Rectal smooth muscle tissue (tissue), 1 donor: Measurements from ENCODE around the gene SWAP70.
"Not testable (repeated sequence)": the region's sequence is repeated elsewhere in the genome, so short reads cannot be mapped to it uniquely, and the experiment has no call there.

ENCODE experiments used
- H3K27ac ChIP-seq: one replicate; pipeline ENCODE4 v1.7.0; 2013; ENCODE audit warnings: low read depth, low read length, inconsistent platforms
- H3K27me3 ChIP-seq: one replicate; pipeline ENCODE4 v1.7.0; 2013; ENCODE audit warnings: low read length; ENCODE audit not compliant: control insufficient read depth, insufficient read depth
- H3K36me3 ChIP-seq: one replicate; pipeline ENCODE4 v1.7.0; 2013; ENCODE audit warnings: low read length; ENCODE audit not compliant: control insufficient read depth, insufficient read depth
- H3K4me1 ChIP-seq: one replicate; pipeline ENCODE4 v1.7.0; 2013; ENCODE audit warnings: low read length; ENCODE audit not compliant: control insufficient read depth, insufficient read depth
- H3K4me3 ChIP-seq: one replicate; pipeline ENCODE4 v1.7.0; 2013; ENCODE audit warnings: low read length
- H3K9ac ChIP-seq: one replicate; pipeline ENCODE4 v1.7.0; 2013; ENCODE audit warnings: low read length

Gene SWAP70

GRCh38 chr11:9663699-9664275, at the start of gene SWAP70:
Gene SWAP70, plus strand, starts transcription at chr11:9664077. Its CDS starts 103 bp downstream, at chr11:9664180.
- Histone ChIP-seq H3K9ac (peak within 1 kb of the TSS; percentile 80), H3K4me1 (peaks cover 3% of the 10 kb centered on the region), H3K27me3 (no peaks in the 10 kb centered on the region), H3K27ac (peak within 1 kb of the TSS; percentile 90), H3K4me3 (peak within 1 kb of the TSS; percentile 97), H3K36me3 (no peaks in the 10 kb centered on the region)

- H3K9ac ChIP-seq, result no peak overlapping the region
- no peaks in the 10 kb centered on the region for H3K36me3 ChIP-seq
- no peaks in the 10 kb centered on the region for H3K27me3 ChIP-seq
- H3K4me1 ChIP-seq, result peaks cover 12% of the 10 kb centered on the region
- no peak overlapping the region for H3K4me3 ChIP-seq
- H3K27ac ChIP-seq, result no peak overlapping the region
Measured at GRCh38 chr11:9615031-9615451, 48.8 kb upstream of the SWAP70 start.

GRCh38 chr11:9616042-9616675, 47.7 kb upstream of the SWAP70 start:
- Histone ChIP-seq H3K27ac (no peak overlapping the region), H3K36me3 (no peaks in the 10 kb centered on the region), H3K4me1 (peaks cover 12% of the 10 kb centered on the region), H3K4me3 (no peak overlapping the region), H3K27me3 (no peaks in the 10 kb centered on the region), H3K9ac (no peak overlapping the region)

- Histone ChIP-seq H3K27ac (no peak overlapping the region), H3K36me3 (no peaks in the 10 kb centered on the region), H3K4me1 (peaks cover 12% of the 10 kb centered on the region), H3K27me3 (no peaks in the 10 kb centered on the region), H3K4me3 (no peak overlapping the region), H3K9ac (no peak overlapping the region)
Measured at GRCh38 chr11:9616858-9617257, 47.0 kb upstream of the SWAP70 start.

GRCh38 chr11:9617940-9618339, 45.9 kb upstream of the SWAP70 start:
- Histone ChIP-seq H3K27me3 (no peaks in the 10 kb centered on the region), H3K36me3 (no peaks in the 10 kb centered on the region), H3K27ac (no peak overlapping the region), H3K9ac (no peak overlapping the region), H3K4me3 (no peak overlapping the region), H3K4me1 (peaks cover 8% of the 10 kb centered on the region)

GRCh38 chr11:9619004-9619403, 44.9 kb upstream of the SWAP70 start:
- no peaks in the 10 kb centered on the region for H3K36me3 ChIP-seq
- no peak overlapping the region for H3K4me3 ChIP-seq
- no peak overlapping the region for H3K27ac ChIP-seq
- H3K4me1 ChIP-seq, result peaks cover 3% of the 10 kb centered on the region
- no peaks in the 10 kb centered on the region for H3K27me3 ChIP-seq
- H3K9ac ChIP-seq, result no peak overlapping the region

- Histone ChIP-seq H3K4me1 (no peaks in the 10 kb centered on the region), H3K4me3 (no peak overlapping the region), H3K27ac (no peak overlapping the region), H3K27me3 (no peaks in the 10 kb centered on the region), H3K9ac (no peak overlapping the region), H3K36me3 (no peaks in the 10 kb centered on the region)
Measured at GRCh38 chr11:9619971-9620370, 43.9 kb upstream of the SWAP70 start.

GRCh38 chr11:9622353-9622752, 41.5 kb upstream of the SWAP70 start:
- H3K27me3 ChIP-seq, H3K4me1 ChIP-seq, H3K36me3 ChIP-seq, H3K4me3 ChIP-seq, H3K9ac ChIP-seq, H3K27ac ChIP-seq: not testable (repeated sequence)

- not testable (repeated sequence) for H3K4me3 ChIP-seq, H3K27me3 ChIP-seq, H3K36me3 ChIP-seq, H3K9ac ChIP-seq, H3K4me1 ChIP-seq, H3K27ac ChIP-seq
Measured at GRCh38 chr11:9623053-9623452, 40.8 kb upstream of the SWAP70 start.

GRCh38 chr11:9624448-9624847, 39.4 kb upstream of the SWAP70 start:
- H3K4me3 ChIP-seq, result no peak overlapping the region
- H3K36me3 ChIP-seq, result no peaks in the 10 kb centered on the region
- no peaks in the 10 kb centered on the region for H3K27me3 ChIP-seq
- no peak overlapping the region for H3K9ac ChIP-seq
- H3K27ac ChIP-seq, result no peak overlapping the region
- H3K4me1 ChIP-seq, result no peaks in the 10 kb centered on the region

- Histone ChIP-seq H3K4me3 (no peak overlapping the region), H3K27me3 (no peaks in the 10 kb centered on the region), H3K36me3 (no peaks in the 10 kb centered on the region), H3K4me1 (no peaks in the 10 kb centered on the region), H3K9ac (no peak overlapping the region), H3K27ac (no peak overlapping the region)
Measured at GRCh38 chr11:9625162-9625561, 38.7 kb upstream of the SWAP70 start.

GRCh38 chr11:9625728-9626127, 38.1 kb upstream of the SWAP70 start:
- H3K4me3 ChIP-seq, result no peak overlapping the region
- no peaks in the 10 kb centered on the region for H3K27me3 ChIP-seq
- H3K4me1 ChIP-seq, result no peaks in the 10 kb centered on the region
- H3K36me3 ChIP-seq, result no peaks in the 10 kb centered on the region
- no peak overlapping the region for H3K9ac ChIP-seq
- H3K27ac ChIP-seq, result no peak overlapping the region
